ENCODE measurements around the gene PTBP1. TPM values are rescaled to one million over a fixed set of nuclear protein-coding genes. Genes with fewer than 3 reads are reported as not detected.

Gene PTBP1
- total and polyA plus RNA-seq, 9 of the 15 experiments (the other 6 are each of a cell fraction or from before 2014, with no cell fraction given): 14.0 to 759 (median 234) TPM

- TF ChIP-seq NR2C2 (CRISPR knock-in tag; IDR thresholded peaks at IDR 0.05) (no peak), NR2C2 (tag; IDR thresholded peaks at IDR 0.05) (peak; percentile 7; the same call in 1 of the 2 replicates), MXI1 (IDR thresholded peaks at IDR 0.05; ENCODE audit: low read depth, low read length) (no peak), PREB (CRISPR knock-in tag; IDR thresholded peaks at IDR 0.05) (no peak), ZNF445 (CRISPR knock-in tag; IDR thresholded peaks at IDR 0.05; ENCODE audit: low read depth) (no peak), TFAP4 (CRISPR knock-in tag; IDR thresholded peaks at IDR 0.05; ENCODE audit: borderline replicate concordance) (no peak), E2F5 (CRISPR knock-in tag; IDR thresholded peaks at IDR 0.05) (no peak), NONO (IDR thresholded peaks at IDR 0.05; ENCODE audit: low read depth in 2 of 2, low read length in 1 of 2) (0 out of 4 replicates have a peak, but pooled peaks of 1 of the 2 experiments have one; percentile 5), NFE2 (IDR thresholded peaks at IDR 0.05; ENCODE audit: low read depth) (peak; percentile 73), MAFF (IDR thresholded peaks at IDR 0.05; ENCODE audit: low read length) (peak; percentile 35), ZNF316 (IDR thresholded peaks at IDR 0.05) (peak; percentile 64), MAFG (tag; conservative IDR thresholded peaks at IDR 0.05) (peak; percentile 76), ZNF592 (IDR thresholded peaks at IDR 0.05) (peak; percentile 56; the same call in 1 of the 2 replicates), BACH1 (tag; IDR thresholded peaks at IDR 0.05) (no peak), MYBL2 (IDR thresholded peaks at IDR 0.05; ENCODE audit: low read depth) (no peak), MYBL2 (CRISPR knock-in tag; IDR thresholded peaks at IDR 0.05; ENCODE audit: borderline replicate concordance) (no peak), ZNF224 (CRISPR knock-in tag; IDR thresholded peaks at IDR 0.05) (no peak), ZNF780A (CRISPR knock-in tag; IDR thresholded peaks at IDR 0.05) (no peak), EP400 (IDR thresholded peaks at IDR 0.05) (no peak), MTF1 (CRISPR knock-in tag; IDR thresholded peaks at IDR 0.05; ENCODE audit: borderline replicate concordance) (no peak), SIX5 (IDR thresholded peaks at IDR 0.05; ENCODE audit: borderline replicate concordance in 1 of 2, insufficient read depth in 1 of 2, low read depth in 1 of 2, low read length in 2 of 2) (no peak)
Measured at GRCh38 chr19:789701-790060, 7.6 kb upstream of the PTBP1 start (continued).

Data from K562 (cell line).